DMS153 (cell line): ENCODE results near the gene C22orf39.
"Not testable (repeated sequence)": the region's sequence is repeated elsewhere in the genome, so short reads cannot be mapped to it uniquely, and the experiment has no call there.

Experiments used
- DNase-seq: peaks from one replicate; lab custom pipeline; 2025; lab: John Stamatoyannopoulos, UW

Gene C22orf39

DNA sequence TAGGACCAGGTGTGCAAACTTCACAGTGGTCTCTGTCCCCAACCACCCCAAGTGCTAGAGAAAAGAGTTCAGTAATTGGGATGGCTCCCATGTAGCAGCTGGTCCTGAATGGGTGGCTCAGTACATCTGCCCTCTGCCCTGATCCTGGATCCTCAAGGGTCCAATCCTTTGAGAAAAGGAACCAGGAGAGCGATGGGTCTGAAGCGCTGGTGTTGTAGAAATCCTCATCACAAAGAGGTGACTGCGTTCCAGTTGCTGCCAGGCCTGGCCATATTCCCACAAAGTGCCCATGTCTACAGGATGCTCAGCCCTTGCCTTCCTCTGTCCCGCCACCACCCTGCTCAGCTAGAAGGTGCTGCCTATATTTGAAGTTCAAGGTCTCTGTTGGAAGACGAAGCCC, 6.2 kb upstream of the C22orf39 start:
- no peak for DNase-seq

DNA sequence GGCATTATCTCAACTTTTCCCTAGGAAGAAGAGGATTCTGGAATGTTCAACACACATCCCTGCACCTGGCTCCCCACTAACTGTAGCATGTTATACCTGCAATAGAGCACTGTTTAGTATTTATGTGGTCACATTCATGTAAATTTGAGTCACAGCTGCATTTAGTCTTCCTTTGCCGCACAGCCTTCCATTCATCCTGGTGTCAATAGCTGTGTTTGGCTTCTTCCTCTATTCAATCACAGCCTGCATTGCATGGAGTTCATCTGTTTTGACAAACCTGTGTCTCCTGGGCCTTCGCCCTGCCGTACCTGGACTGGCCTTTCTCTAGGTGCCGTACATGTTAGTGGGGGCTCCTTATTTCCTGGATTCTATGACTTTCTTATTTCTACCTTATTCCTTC, 4.1 kb upstream of the C22orf39 start:
- DNase-seq: no peak

DNA sequence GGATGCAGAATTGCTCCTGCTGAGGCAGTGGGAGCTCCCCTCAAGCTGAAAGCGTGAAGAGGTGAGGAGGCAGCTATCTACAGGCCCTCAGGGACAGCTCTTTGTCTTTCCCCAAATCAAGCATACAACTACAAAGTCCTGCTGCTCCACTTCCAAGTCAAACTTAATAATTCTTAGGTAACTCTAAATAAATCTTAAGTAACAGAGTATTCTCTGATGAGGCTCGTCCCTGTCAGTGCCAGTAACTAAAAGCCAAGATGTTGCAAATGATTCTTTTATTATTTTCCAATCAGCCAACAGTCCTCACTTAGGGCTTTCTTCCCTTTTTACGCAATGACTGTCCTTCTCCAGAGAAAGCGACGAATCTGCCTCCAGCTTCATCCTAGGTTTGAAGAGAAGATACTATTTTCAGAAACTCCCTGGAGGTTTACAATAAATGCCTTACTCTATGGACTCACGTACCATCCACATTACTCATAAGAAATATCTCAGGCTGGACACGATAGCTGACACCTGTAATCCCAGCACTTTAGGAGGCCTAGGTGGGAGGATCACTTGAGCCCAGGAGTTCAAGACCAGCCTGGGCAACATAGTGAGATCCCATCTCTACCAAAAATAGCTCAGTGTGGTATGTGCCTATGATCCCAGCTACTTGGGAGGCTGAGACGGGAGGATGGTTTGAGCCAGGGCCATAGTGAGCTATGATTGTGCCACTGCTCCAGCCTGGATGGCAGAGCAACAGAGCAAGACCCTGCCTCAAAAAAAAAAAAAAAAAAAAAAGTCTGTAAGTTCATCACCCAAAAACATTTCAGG, 3.1 kb upstream of the C22orf39 start:
- no peak for DNase-seq

GRCh38 chr22:19449422-19449767, 1.9 kb upstream of the C22orf39 start:
- no peak for DNase-seq

GRCh38 chr22:19448739-19449421, 1.4 kb upstream of the C22orf39 start:
- no peak for DNase-seq

GRCh38 chr22:19448076-19448607, 631 bp upstream of the C22orf39 start:
- peak; percentile 85 for DNase-seq

- DNase-seq: no peak
These were observed 745 bp downstream of the C22orf39 start for GRCh38 chr22:19446603-19447329.

GRCh38 chr22:19445279-19445982, 2.1 kb downstream of the C22orf39 start:
- DNase-seq: not testable (repeated sequence)

GRCh38 chr22:19443544-19444211, 3.8 kb downstream of the C22orf39 start:
- no peak for DNase-seq

DNA sequence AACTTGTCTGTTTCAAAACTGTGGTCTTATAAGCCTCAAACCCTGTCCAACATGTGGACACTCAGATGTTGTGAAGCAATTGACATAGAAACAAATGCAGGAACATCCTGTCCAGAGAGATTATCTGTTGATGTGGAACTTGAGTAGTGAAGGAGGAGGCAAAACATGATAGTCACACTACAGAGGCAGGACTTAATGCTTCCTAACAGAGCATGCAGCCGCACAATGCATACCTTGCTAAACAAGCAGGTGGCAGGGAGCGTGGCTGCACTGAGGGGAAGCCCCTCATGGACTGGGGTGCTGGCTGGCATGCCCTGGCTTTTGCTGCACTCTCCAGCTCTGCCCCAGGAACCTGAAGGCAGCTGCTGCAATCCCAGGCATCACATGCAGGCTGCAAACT, 5.3 kb downstream of the C22orf39 start:
- no peak for DNase-seq

GRCh38 chr22:19440411-19441195, 6.9 kb downstream of the C22orf39 start:
- DNase-seq: no peak

- DNase-seq: no peak
These were observed 9.2 kb downstream of the C22orf39 start for GRCh38 chr22:19438298-19438697.

DNA sequence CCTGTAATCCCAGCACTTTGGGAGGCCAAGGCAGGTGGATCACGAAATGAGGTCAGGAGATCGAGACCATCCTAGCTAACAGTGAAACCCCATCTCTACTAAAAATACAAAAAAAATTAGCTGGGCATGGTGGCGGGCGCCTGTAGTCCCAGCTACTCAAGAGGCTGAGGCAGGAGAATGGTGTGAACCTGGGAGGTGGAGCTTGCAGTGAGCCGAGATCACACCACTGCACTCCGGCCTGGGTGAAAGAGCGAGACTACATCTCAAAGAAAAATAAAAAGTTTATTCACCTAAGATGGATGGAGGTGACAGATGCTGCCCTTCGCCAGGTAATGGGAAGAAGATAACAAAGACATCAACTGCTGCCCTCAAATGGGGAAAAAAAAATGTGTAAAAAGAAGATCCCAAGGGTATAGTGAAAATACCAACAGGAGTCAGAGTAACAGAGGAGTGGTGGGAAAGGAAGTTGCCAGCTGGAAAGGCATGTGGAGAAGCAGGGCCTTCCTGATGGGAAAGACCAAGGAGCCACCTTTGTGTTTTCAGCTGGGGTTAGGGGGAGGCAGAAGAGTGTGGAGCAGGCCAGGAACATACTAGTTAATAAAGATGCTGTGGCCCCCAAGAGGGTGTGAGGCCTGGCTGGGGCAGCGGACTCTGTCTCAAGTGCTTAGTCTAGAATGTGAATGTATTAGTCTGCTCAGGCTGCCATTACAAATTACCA, 10.9 kb downstream of the C22orf39 start:
- DNase-seq: not testable (repeated sequence)

DNA sequence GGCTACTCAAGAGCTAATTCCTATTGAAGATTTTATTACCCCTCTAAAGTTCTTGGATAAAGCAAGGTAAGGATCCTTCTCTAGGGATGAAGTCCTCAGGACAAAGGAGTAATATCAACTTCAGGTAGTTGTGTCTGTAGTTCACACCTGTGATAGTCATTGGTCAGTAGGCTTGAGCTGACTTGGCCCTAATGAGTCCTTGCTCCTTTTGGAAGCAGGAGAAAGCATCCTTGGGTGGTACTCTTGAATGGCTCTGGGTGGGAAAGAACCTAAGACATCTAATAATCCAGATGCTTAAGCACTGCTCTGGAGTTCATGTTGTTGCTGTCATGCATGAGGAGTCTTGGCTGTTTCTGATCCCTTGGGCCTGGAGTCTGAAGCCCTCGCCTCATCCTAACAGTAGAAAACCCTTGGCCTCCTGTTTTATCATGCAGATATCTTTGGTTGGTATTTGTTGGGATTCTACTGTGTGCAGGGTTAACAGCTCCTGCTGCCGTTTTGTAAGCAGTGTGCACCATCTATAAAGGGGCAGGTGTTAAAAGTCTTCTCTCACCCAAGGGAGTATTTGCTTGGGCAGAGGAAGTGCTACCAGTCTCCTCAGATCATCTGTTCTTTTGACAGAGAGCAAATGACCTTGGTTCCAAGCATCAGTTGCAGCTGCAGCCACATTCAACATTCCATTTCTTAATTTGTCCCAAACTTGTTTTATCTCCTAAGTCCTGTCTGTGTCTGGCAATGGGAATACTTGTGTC, 12.5 kb downstream of the C22orf39 start:
- DNase-seq: no peak

GRCh38 chr22:19434401-19434800, 13.1 kb downstream of the C22orf39 start:
- DNase-seq: no peak

- peak; percentile 86 for DNase-seq
These were observed 15.2 kb downstream of the C22orf39 start, which contains the start of gene MRPL40 for GRCh38 chr22:19432133-19432851. TSS of gene MRPL40 (plus strand) at chr22:19432545. CDS start at chr22:19432555, 10 bp downstream.

GRCh38 chr22:19431649-19432132, 15.8 kb downstream of the C22orf39 start, which contains the start of gene HIRA:
TSS of gene HIRA (minus strand) at chr22:19431733. CDS start at chr22:19431476, 257 bp downstream.
- peak; percentile 31 for DNase-seq

DNA sequence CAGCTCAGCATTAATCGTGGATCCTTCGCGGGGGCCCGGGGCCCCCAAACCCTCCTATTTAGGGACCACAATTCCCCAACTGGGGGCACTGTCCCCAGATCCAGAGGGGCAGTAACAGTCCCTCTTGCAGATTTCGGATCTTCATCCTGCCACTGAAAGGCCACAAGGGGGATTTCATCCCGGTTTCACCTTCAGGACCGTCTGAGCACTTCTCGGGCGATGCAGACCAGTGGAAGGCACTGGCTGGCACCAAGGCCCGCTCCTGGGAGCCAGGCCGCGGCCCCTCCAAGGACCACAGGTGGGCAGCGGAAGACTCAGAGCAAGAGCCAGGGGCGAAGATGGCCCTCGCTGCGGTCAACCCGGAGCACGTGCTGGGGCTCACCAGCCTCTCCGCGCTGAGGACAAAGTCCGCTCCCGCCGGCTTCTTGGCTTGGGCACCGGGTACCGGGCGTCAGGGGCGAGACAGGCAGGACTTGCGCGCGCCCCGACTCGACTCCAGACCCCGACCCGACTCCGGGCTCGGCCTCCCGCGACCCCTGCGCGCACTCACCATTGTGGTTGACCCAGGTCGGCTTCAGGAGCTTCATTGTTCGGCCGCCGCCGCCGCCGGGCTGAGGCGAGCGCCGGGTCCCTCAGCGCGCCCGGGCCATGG, 16.5 kb downstream of the C22orf39 start:
- no peak for DNase-seq
